HepG2 (cell line): Measurements from ENCODE around the gene SCRN3. TPM values are rescaled to one million over a fixed set of nuclear protein-coding genes. Genes with fewer than 3 reads are reported as not detected.

Experiments used
- ATAC-seq: fragments of 200-7000 bp; cut with Tn5 transposase; 3 replicates; pipeline ENCODE4 v1.9.1; 2020; ENCODE audit warnings: mild to moderate bottlenecking, moderate library complexity
- BruUV-seq: library from RNA; stranded (reverse); fragments of 400-500 nt; replicated peaks from 2 replicates; lab custom pipeline; 2021; lab: Mats Ljungman, UMichigan
- CTCF ChIA-PET: fragments of 300-600 bp; formaldehyde crosslinking; extraction: SDS; loops from one replicate; lab custom pipeline; 2021; ENCODE audit warnings: low total read pairs, inconsistent platforms, low intra/inter-chr PET ratio; lab: Yijun Ruan, JAX
- POLR2A ChIA-PET: fragments of 350-600 bp; sonication (Branson Sonifier 250); formaldehyde crosslinking; loops from one replicate; lab custom pipeline; 2020; ENCODE audit warnings: antibody characterized with exemption, inconsistent platforms; lab: Yijun Ruan, JAX
- DNase-seq: peaks from one replicate; pipeline ENCODE4 v3.0.0-alpha.2; 2015; ENCODE audit warnings: low spot score
- FAIRE-seq: peaks from 3 replicates; lab custom pipeline; 2011; peaks lifted over from hg19 to GRCh38; lab: Jason Lieb, UNC
- H2AFZ ChIP-seq: one replicate; pipeline ENCODE4 v1.6.1; 2011; ENCODE audit warnings: low read length, inconsistent platforms
- H3K27ac ChIP-seq: fragments of 300-600 bp; 3 replicates; pipeline ENCODE4 v1.8.0; 2011; ENCODE audit warnings: mixed run types, mild to moderate bottlenecking, mixed read lengths, low read length, inconsistent platforms; ENCODE audit not compliant: insufficient read depth; ENCODE audit errors: extremely low read length
- H3K27me3 ChIP-seq, 2 experiments: fragments of 200-600 bp in 1 of 2; 2 replicates in 1 of 2; 3 replicates in 1 of 2; pipeline versions ENCODE4 v1.6.0 to v1.8.0; 2011; ENCODE audit warnings: low read length in 2 of 2, mild to moderate bottlenecking in 2 of 2, moderate library complexity in 2 of 2, inconsistent platforms in 1 of 2; ENCODE audit not compliant: insufficient read depth in 2 of 2, control insufficient read depth in 1 of 2
- H3K36me3 ChIP-seq, 2 experiments: fragments of 200-600 bp in 1 of 2; replicated peaks in 1 of 2; 2 replicates in 1 of 2; 3 replicates in 1 of 2; pipeline versions ENCODE4 v1.5.1 to v1.8.0; 2011; ENCODE audit warnings: low read length in 2 of 2, inconsistent platforms in 1 of 2; ENCODE audit not compliant: insufficient read depth in 2 of 2, control insufficient read depth in 1 of 2
- H3K4me1 ChIP-seq: 2 replicates; pipeline ENCODE4 v1.5.1; 2012; ENCODE audit warnings: low read length, inconsistent platforms; ENCODE audit not compliant: insufficient read depth
- H3K4me2 ChIP-seq: 2 replicates; pipeline ENCODE4 v1.6.0; 2011; ENCODE audit warnings: low read depth, low read length, inconsistent platforms
- H3K4me3 ChIP-seq, 3 experiments: fragments of 200-600 bp in 1 of 3; sonication (generic), shearing (Covaris generic) in 1 of 3; replicated peaks in 1 of 3; 2 replicates each; pipeline ENCODE4 v1.5.1; 2011 to 2016; ENCODE audit warnings: low read length in 3 of 3, inconsistent platforms in 2 of 3, low read depth in 2 of 3, mild to moderate bottlenecking in 2 of 3, control low read depth in 1 of 3, mixed read lengths in 1 of 3; ENCODE audit not compliant: insufficient read depth in 1 of 3
- H3K79me2 ChIP-seq: one replicate; pipeline ENCODE4 v1.6.1; 2011; ENCODE audit warnings: low read length, inconsistent platforms; ENCODE audit not compliant: insufficient read depth
- H3K9ac ChIP-seq: 2 replicates; pipeline ENCODE4 v1.6.0; 2011; ENCODE audit warnings: mild to moderate bottlenecking, low read depth, low read length, inconsistent platforms; ENCODE audit not compliant: insufficient read depth
- H3K9me3 ChIP-seq: 2 replicates; pipeline ENCODE4 v1.5.1; 2012; ENCODE audit warnings: mild to moderate bottlenecking, low read length
- H4K20me1 ChIP-seq: 2 replicates; pipeline ENCODE4 v1.6.0; 2011; ENCODE audit warnings: inconsistent platforms, mild to moderate bottlenecking, low read length, moderate library complexity; ENCODE audit not compliant: insufficient read depth
- HIC2 ChIP-seq: sonication (generic); formaldehyde crosslinking; IDR thresholded peaks from 2 replicates; pipeline ENCODE4 v1.9.0; 2022; ENCODE audit warnings: low read depth, missing genetic modification reagents
- HOMEZ ChIP-seq: IDR thresholded peaks from 2 replicates; pipeline ENCODE4 v1.6.1; 2016; ENCODE audit warnings: low read depth
- MAFG ChIP-seq: sonication (generic); formaldehyde crosslinking; IDR thresholded peaks from 2 replicates; pipeline ENCODE4 v1.5.1; 2020; ENCODE audit warnings: mild to moderate bottlenecking, missing genetic modification reagents
- MTA1 ChIP-seq: sonication (generic); formaldehyde crosslinking; IDR thresholded peaks from 2 replicates; pipeline ENCODE4 v1.4.0; 2020; ENCODE audit warnings: missing genetic modification reagents, mild to moderate bottlenecking, borderline replicate concordance
- SMARCE1 ChIP-seq: fragments of 450-650 bp; IDR thresholded peaks from 2 replicates; pipeline ENCODE4 v1.6.1; 2017; ENCODE audit warnings: borderline replicate concordance
- SPEN ChIP-seq: sonication (generic); formaldehyde crosslinking; IDR thresholded peaks from 2 replicates; pipeline ENCODE4 v1.5.1; 2020; ENCODE audit warnings: low read depth, mild to moderate bottlenecking, missing genetic modification reagents
- TAF1 ChIP-seq: sonication (generic); formaldehyde crosslinking; IDR thresholded peaks from 2 replicates; pipeline ENCODE4 v1.4.0; 2020; ENCODE audit warnings: missing genetic modification reagents
- ZNF17 ChIP-seq: sonication (generic); formaldehyde crosslinking; IDR thresholded peaks from 2 replicates; pipeline ENCODE4 v1.5.0; 2020; ENCODE audit warnings: mild to moderate bottlenecking, missing genetic modification reagents
- ZNF280D ChIP-seq: sonication (generic); formaldehyde crosslinking; IDR thresholded peaks from 2 replicates; pipeline ENCODE4 v1.5.1; 2020; ENCODE audit warnings: mild to moderate bottlenecking, missing genetic modification reagents
- ZNF589 ChIP-seq: sonication (generic); formaldehyde crosslinking; conservative IDR thresholded peaks from 2 replicates; pipeline ENCODE4 v1.8.0; 2022; ENCODE audit warnings: mild to moderate bottlenecking, moderate library complexity, missing genetic modification reagents
- ZNF687 ChIP-seq: sonication (generic); formaldehyde crosslinking; IDR thresholded peaks from 2 replicates; pipeline ENCODE4 v1.5.1; 2020; ENCODE audit warnings: mild to moderate bottlenecking, missing genetic modification reagents, moderate library complexity
- ZNF790 ChIP-seq: sonication (generic); formaldehyde crosslinking; IDR thresholded peaks from 2 replicates; pipeline ENCODE4 v1.8.0; 2022; ENCODE audit warnings: missing genetic modification reagents, mild to moderate bottlenecking, borderline replicate concordance
- ZUFSP ChIP-seq: sonication (generic); formaldehyde crosslinking; IDR thresholded peaks from 2 replicates; pipeline ENCODE4 v1.9.0; 2021; ENCODE audit warnings: missing genetic modification reagents, mild to moderate bottlenecking, borderline replicate concordance
- in situ Hi-C: cut with HindIII; loops from 2 replicates; pipeline ENCODE4 v1.10.0; 2017; ENCODE audit warnings: low pct_unique_long_range_greater_than_20kb; ENCODE audit not compliant: extremely low pct_ligation_motif_present
- intact Hi-C: fragments of 100-400 bp; cut with micrococcal nuclease; formaldehyde crosslinking; loops from one replicate; pipeline ENCODE4 v1.10.0; 2022; ENCODE audit not compliant: unreplicated experiment
- polyA plus RNA-seq, 8 experiments: library from polyadenylated mRNA; depleted of rRNA in 3 of 8; stranded (reverse) in 7 of 8; unstranded in 1 of 8; fragments of >200 nt; fragmentation: Illumina TruSeq in 4 of 8; extraction: Trizol in 4 of 8; gene quantifications; 2 replicates each; pipeline versions ENCODE4 v1.2.1 to v1.2.3, GENCODE V29; 2011 to 2016; ENCODE audit warnings: low read depth in 4 of 8, missing spikeins in 1 of 8, mixed read lengths in 1 of 8; ENCODE audit not compliant: insufficient read depth in 1 of 8
- total RNA-seq, 5 experiments: library from RNA; depleted of rRNA; stranded (reverse); fragments of >200 nt; fragmentation: Illumina TruSeq; extraction: Trizol; gene quantifications; 2 replicates each; pipeline ENCODE4 v1.2.3, GENCODE V29; 2016; ENCODE audit warnings: low read depth in 1 of 5

Gene SCRN3
- total and polyA plus RNA-seq, 2 of the 13 experiments (the other 11 are each of a cell fraction or from before 2014, with no cell fraction given): 6.6 to 11.3 TPM

- FAIRE-seq: no peak
- CTCF ChIA-PET: no interaction called here
- TF ChIP-seq ZNF280D (no peak), HIC2 (no peak), ZNF687 (CRISPR knock-in tag) (no peak), TAF1 (CRISPR knock-in tag) (no peak), SMARCE1 (no peak), SPEN (CRISPR knock-in tag) (no peak), MTA1 (CRISPR knock-in tag) (no peak), HOMEZ (no peak), ZNF17 (no peak), MAFG (CRISPR knock-in tag) (no peak), ZNF790 (no peak), ZNF589 (CRISPR knock-in tag) (no peak), ZUFSP (no peak)
Measured at GRCh38 chr2:174436351-174436750, 40.8 kb downstream of the SCRN3 start.

More at GRCh38 chr2:174436351-174436750, 40.8 kb downstream of the SCRN3 start:
- no peaks in the 10 kb centered on the region for H4K20me1 ChIP-seq
- H3K27me3 ChIP-seq: no peaks in the 10 kb centered on the region
- no peak overlapping the region for H3K9ac ChIP-seq
- ATAC-seq (no peak), DNase-seq (no peak)
- POLR2A ChIA-PET: no interaction called here
- in situ Hi-C loops: no loop called here
- no peak overlapping the region for H3K4me2 ChIP-seq
- no peaks in the 10 kb centered on the region for H3K36me3 ChIP-seq
- no peaks in the 10 kb centered on the region for H3K79me2 ChIP-seq
- intact Hi-C loops: no loop called here
- H3K27ac ChIP-seq: no peak overlapping the region
- H3K9me3 ChIP-seq: no peaks in the 10 kb centered on the region
- H3K4me3 ChIP-seq: no peak overlapping the region
- no peaks in the 10 kb centered on the region for H3K4me1 ChIP-seq
- no TSS peak for BruUV-seq
- no peak overlapping the region for H2AFZ ChIP-seq
